MCF 10A (cell line): ENCODE results near the gene FHL2. TPM values are rescaled to one million over a fixed set of nuclear protein-coding genes. Genes with fewer than 3 reads are reported as not detected.
A peak's percentile ranks its signal among the peaks of the same experiment; 100 is the strongest.

Source experiments
- BruUV-seq: library from RNA; stranded (reverse); fragments of 400-500 nt; replicated peaks from 2 replicates; lab custom pipeline; 2021; lab: Mats Ljungman, UMichigan
- CTCF ChIA-PET: fragments of 300-600 bp; sonication (Branson Sonifier 250); formaldehyde crosslinking; extraction: SDS; loops from one replicate; lab custom pipeline; 2021; ENCODE audit warnings: antibody characterized with exemption, inconsistent platforms; lab: Yijun Ruan, JAX
- POLR2A ChIA-PET: fragments of 300-600, 350-650 bp; sonication (Branson Sonifier 250); formaldehyde crosslinking; extraction: SDS; loops from one replicate; lab custom pipeline; 2020; ENCODE audit warnings: antibody characterized with exemption, inconsistent platforms; lab: Yijun Ruan, JAX
- DNase-seq: peaks from one replicate; pipeline ENCODE4 v3.0.0-alpha.2; 2018; ENCODE audit not compliant: unreplicated experiment
- H3K27ac Mint-ChIP-seq: one replicate; pipeline ENCODE4 v1.8.0; 2022; ENCODE audit warnings: mild to moderate bottlenecking, low read depth, mixed read lengths; ENCODE audit not compliant: unreplicated experiment
- H3K27me3 Mint-ChIP-seq: one replicate; pipeline ENCODE4 v1.8.0; 2022; ENCODE audit warnings: mixed read lengths; ENCODE audit not compliant: insufficient read depth, unreplicated experiment
- H3K36me3 Mint-ChIP-seq: one replicate; pipeline ENCODE4 v1.8.0; 2022; ENCODE audit warnings: mild to moderate bottlenecking, moderate library complexity, mixed read lengths; ENCODE audit not compliant: insufficient read depth, unreplicated experiment
- H3K4me1 Mint-ChIP-seq: one replicate; pipeline ENCODE4 v1.8.0; 2022; ENCODE audit warnings: mixed read lengths; ENCODE audit not compliant: insufficient read depth, unreplicated experiment
- H3K4me3 Mint-ChIP-seq: one replicate; pipeline ENCODE4 v1.8.0; 2022; ENCODE audit warnings: mild to moderate bottlenecking, moderate library complexity, mixed read lengths; ENCODE audit not compliant: unreplicated experiment
- H3K9me3 Mint-ChIP-seq: one replicate; pipeline ENCODE4 v1.8.0; 2022; ENCODE audit warnings: mixed read lengths; ENCODE audit not compliant: unreplicated experiment
- intact Hi-C: fragments of 100-400 bp; cut with micrococcal nuclease; formaldehyde crosslinking; loops from 2 replicates; pipeline ENCODE4 v1.14.1; 2022
- total RNA-seq: library from RNA; stranded (reverse); gene quantifications from 2 replicates; pipeline ENCODE4 v1.2.3, GENCODE V29; 2022
- TF ChIP-seq, protein P1 (sequence below): fragments of 200-600 bp; IDR thresholded peaks from one replicate; pipeline ENCODE4 v1.8.0; 2022; ENCODE audit warnings: antibody characterized with exemption, mild to moderate bottlenecking; ENCODE audit not compliant: unreplicated experiment

Gene FHL2
- total RNA-seq, 1 experiment from 2014 or later: 93.2 TPM

GRCh38 chr2:105324732-105325131, 74.1 kb downstream of the FHL2 start:
- peaks cover 24% of the 10 kb centered on the region for H3K4me1 Mint-ChIP-seq
- TF ChIP-seq, protein P1, sequence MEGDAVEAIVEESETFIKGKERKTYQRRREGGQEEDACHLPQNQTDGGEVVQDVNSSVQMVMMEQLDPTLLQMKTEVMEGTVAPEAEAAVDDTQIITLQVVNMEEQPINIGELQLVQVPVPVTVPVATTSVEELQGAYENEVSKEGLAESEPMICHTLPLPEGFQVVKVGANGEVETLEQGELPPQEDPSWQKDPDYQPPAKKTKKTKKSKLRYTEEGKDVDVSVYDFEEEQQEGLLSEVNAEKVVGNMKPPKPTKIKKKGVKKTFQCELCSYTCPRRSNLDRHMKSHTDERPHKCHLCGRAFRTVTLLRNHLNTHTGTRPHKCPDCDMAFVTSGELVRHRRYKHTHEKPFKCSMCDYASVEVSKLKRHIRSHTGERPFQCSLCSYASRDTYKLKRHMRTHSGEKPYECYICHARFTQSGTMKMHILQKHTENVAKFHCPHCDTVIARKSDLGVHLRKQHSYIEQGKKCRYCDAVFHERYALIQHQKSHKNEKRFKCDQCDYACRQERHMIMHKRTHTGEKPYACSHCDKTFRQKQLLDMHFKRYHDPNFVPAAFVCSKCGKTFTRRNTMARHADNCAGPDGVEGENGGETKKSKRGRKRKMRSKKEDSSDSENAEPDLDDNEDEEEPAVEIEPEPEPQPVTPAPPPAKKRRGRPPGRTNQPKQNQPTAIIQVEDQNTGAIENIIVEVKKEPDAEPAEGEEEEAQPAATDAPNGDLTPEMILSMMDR: no peak
- H3K27me3 Mint-ChIP-seq: no peaks in the 10 kb centered on the region
- peak overlapping the region; percentile 75 for H3K27ac Mint-ChIP-seq
- no TSS peak for BruUV-seq
- peaks cover 5% of the 10 kb centered on the region for H3K36me3 Mint-ChIP-seq
- ChIA-PET CTCF (interaction anchor here (1.0 to 1.2 kb wide), 3 partner anchors 11 to 30 kb away, joined by 3 to 5 read pairs (median 4); no protein-coding TSS in a partner anchor), POLR2A (interaction anchor here (0.6 to 1.2 kb wide), 2 partner anchors 71 to 264 kb away, joined by 3 read pairs; no protein-coding TSS in a partner anchor)
- no peaks in the 10 kb centered on the region for H3K9me3 Mint-ChIP-seq
- no peak overlapping the region for H3K4me3 Mint-ChIP-seq
- intact Hi-C loops: no loop called here
- peak; percentile 17 for DNase-seq

- CTCF ChIA-PET: interaction anchor here (1.0 to 1.2 kb wide), 3 partner anchors 12 to 29 kb away, joined by 3 to 5 read pairs (median 4); no protein-coding TSS in a partner anchor
- Mint-ChIP-seq H3K27ac (peak overlapping the region; percentile 75), H3K9me3 (no peaks in the 10 kb centered on the region), H3K27me3 (no peaks in the 10 kb centered on the region), H3K4me1 (peaks cover 24% of the 10 kb centered on the region), H3K36me3 (peaks cover 5% of the 10 kb centered on the region), H3K4me3 (no peak overlapping the region)
- POLR2A ChIA-PET: interaction anchor here (1.2 kb wide), 1 partner anchor 72 kb away, joined by 3 read pairs; no protein-coding TSS in a partner anchor
- intact Hi-C loops: no loop called here
- TF ChIP-seq, protein P1: no peak
- BruUV-seq: no TSS peak
- DNase-seq: no peak
Observed at GRCh38 chr2:105324101-105324500, 74.8 kb downstream of the FHL2 start.

- intact Hi-C loops: no loop called here
- no peak for DNase-seq
- Mint-ChIP-seq H3K36me3 (peaks cover 10% of the 10 kb centered on the region), H3K9me3 (no peaks in the 10 kb centered on the region), H3K4me3 (no peak overlapping the region), H3K27ac (no peak overlapping the region), H3K27me3 (no peaks in the 10 kb centered on the region), H3K4me1 (peaks cover 19% of the 10 kb centered on the region)
- BruUV-seq: no TSS peak
- ChIA-PET CTCF (interaction anchor here (0.6 to 1.0 kb wide), 3 partner anchors 191 to 209 kb away, joined by 3 to 6 read pairs (median 3); no protein-coding TSS in a partner anchor), POLR2A (interaction anchor here (0.7 kb wide), 1 partner anchor 9 kb away, joined by 5 read pairs; no protein-coding TSS in a partner anchor)
- TF ChIP-seq, protein P1: no peak
Observed at GRCh38 chr2:105323111-105323510, 75.7 kb downstream of the FHL2 start.

GRCh38 chr2:105321875-105322646, 76.8 kb downstream of the FHL2 start:
- no TSS peak for BruUV-seq
- no peaks in the 10 kb centered on the region for H3K9me3 Mint-ChIP-seq
- H3K36me3 Mint-ChIP-seq: peaks cover 10% of the 10 kb centered on the region
- peaks cover 19% of the 10 kb centered on the region for H3K4me1 Mint-ChIP-seq
- CTCF ChIA-PET: interaction anchor here (1.0 to 1.3 kb wide), 3 partner anchors 11 to 208 kb away, joined by 3 to 6 read pairs (median 5); no protein-coding TSS in a partner anchor
- no peak for DNase-seq
- H3K27ac Mint-ChIP-seq: no peak overlapping the region
- TF ChIP-seq, protein P1: no peak
- POLR2A ChIA-PET: interaction anchor here (0.7 kb wide), 2 partner anchors 10 to 11 kb away, joined by 3 to 5 read pairs; no protein-coding TSS in a partner anchor
- H3K27me3 Mint-ChIP-seq: no peaks in the 10 kb centered on the region
- intact Hi-C loops: no loop called here
- H3K4me3 Mint-ChIP-seq: no peak overlapping the region
